Stimulated activated effector memory CD8-positive, alpha-beta T cell treated with anti-CD3 and anti-CD28 coated beads, Interleukin-12 subunit alpha, Interleukin-12 subunit beta, amount 100 ng/mL, for 72 hours (primary cell): Measurements from ENCODE around the gene TRMT11.

ENCODE experiments used
- ATAC-seq: fragments of 150-1000 bp; cut with Tn5 transposase; 2 replicates; pipeline ENCODE4 v1.10.0; 2021
- DNase-seq, 2 donors: peaks; one replicate each; pipeline ENCODE4 v3.0.0; 2021 to 2022; ENCODE audit warnings: low spot score in 2 of 2
- H3K27ac Mint-ChIP-seq: one replicate; pipeline ENCODE4 v1.8.0; 2022; ENCODE audit warnings: mild to moderate bottlenecking, mixed read lengths
- H3K36me3 Mint-ChIP-seq: one replicate; pipeline ENCODE4 v1.8.0; 2022; ENCODE audit warnings: mild to moderate bottlenecking, mixed read lengths
- H3K4me1 Mint-ChIP-seq: one replicate; pipeline ENCODE4 v1.8.0; 2022; ENCODE audit warnings: mixed read lengths
- H3K4me3 Mint-ChIP-seq: one replicate; pipeline ENCODE4 v1.8.0; 2022; ENCODE audit warnings: mild to moderate bottlenecking, mixed read lengths
- H3K9me3 Mint-ChIP-seq: one replicate; pipeline ENCODE4 v1.8.0; 2022; ENCODE audit warnings: mixed read lengths

The TRMT11 gene

DNA sequence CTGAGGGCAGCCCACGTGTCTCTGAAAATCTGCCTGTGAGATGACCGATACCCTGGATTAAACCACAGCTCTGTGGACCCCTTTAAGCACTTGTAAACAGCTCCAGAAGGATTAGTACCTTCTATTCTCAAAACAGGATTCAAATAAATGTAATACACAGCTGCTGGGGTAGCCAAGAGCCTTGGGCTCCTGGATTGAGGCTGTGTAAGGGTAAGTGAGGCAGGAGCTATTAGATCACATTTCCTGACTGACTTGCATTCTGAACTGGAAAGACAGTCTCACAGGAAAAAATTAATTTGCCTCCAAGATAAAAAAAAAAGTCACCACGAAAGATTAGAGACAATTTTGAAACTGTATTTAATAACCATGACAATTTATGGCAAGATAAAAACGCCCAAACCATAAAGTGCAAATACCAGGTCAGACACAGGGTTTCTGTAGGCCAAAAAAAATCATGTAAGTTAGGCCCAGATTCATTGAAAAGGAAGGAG lies 78.0 kb downstream of the TRMT11 start:
- Mint-ChIP-seq H3K36me3 (peaks cover 9% of the 10 kb centered on the region), H3K27ac (no peak overlapping the region), H3K4me1 (no peaks in the 10 kb centered on the region), H3K4me3 (no peak overlapping the region), H3K9me3 (no peaks in the 10 kb centered on the region)
- no peak for DNase-seq
- no peak for ATAC-seq

DNA sequence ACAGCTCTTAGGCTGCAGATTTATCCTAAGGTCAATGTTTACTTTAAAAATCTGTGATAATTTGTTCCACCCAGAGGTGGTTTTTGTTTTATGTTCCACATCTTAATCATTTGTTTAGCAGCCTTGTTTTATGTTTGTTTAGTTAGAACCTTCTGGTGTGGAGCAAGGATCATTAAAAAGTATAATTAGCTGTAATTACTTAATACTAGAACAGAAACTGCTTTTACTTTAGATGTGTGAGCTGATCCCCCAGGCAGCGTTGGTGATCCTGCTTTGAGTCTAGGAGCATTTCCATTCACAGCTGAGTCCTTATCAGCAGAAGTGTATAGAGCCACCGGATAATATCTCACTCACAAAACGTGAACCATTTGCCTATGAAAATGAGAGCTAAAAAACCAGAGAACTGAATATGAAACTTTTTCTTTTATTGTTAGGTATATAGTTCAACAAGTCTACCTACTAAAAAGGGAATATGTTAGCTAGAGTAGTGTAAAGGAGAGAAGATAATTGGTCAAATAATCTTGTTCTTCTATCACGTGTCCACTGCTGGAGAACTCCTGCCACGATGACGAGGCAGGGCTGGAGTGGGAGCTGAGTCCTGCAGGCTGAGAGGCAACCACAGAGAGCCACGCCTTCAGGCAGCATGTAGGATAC lies 78.5 kb downstream of the TRMT11 start:
- no peak for DNase-seq
- no peak overlapping the region for H3K27ac Mint-ChIP-seq
- H3K4me1 Mint-ChIP-seq, result no peaks in the 10 kb centered on the region
- no peak for ATAC-seq
- peaks cover 9% of the 10 kb centered on the region for H3K36me3 Mint-ChIP-seq
- no peak overlapping the region for H3K4me3 Mint-ChIP-seq
- no peaks in the 10 kb centered on the region for H3K9me3 Mint-ChIP-seq

DNA sequence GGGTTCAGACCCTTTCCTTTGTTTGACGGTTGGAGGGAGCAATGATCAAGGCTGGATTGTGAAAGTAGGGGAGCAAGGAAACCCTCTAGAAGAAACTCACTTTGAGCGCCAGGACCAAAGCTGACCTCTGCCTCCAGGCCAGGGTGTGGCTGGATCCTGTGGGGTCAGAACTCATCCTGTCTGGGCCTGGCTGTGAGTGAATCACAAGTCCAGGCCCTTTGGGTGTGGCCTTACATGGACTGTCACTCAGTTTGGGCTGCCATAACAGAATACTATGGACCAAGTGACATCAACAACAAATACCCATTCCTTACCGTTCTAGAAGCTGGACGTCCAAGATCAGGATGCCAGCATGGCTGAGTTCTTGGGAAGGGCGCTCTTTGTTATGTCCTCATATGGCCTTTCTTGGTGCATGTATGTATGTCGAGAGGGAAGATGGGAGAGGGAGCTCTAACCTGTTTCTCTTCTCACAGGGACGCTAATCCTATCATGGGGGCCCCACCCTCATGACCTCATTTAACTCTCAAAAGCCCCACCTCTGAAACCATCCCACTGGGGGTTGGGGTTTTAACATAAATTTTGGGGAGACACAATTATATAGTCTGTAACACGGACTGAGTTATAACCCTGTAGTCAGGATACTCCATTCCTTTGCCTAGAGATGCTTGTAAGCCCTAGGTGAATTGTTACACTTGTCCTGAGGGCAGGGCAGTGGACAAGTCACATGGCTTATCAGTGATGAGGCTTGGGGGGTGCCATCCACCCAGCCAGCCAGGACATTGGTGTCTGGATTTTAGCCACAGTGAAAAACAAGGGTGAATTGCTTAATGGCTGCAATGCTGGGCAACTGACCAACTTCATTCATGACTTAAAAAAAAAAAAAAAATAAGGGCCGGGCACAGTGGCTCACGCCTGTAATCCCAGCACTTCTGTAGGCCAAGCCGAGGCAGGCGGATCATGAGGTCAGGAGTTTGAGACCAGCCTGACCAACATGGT lies 80.0 kb downstream of the TRMT11 start:
- H3K27ac Mint-ChIP-seq, result no peak overlapping the region
- DNase-seq, result no peak
- ATAC-seq, result no peak
- no peak overlapping the region for H3K4me3 Mint-ChIP-seq
- no peaks in the 10 kb centered on the region for H3K9me3 Mint-ChIP-seq
- no peaks in the 10 kb centered on the region for H3K4me1 Mint-ChIP-seq
- H3K36me3 Mint-ChIP-seq, result no peaks in the 10 kb centered on the region

DNA sequence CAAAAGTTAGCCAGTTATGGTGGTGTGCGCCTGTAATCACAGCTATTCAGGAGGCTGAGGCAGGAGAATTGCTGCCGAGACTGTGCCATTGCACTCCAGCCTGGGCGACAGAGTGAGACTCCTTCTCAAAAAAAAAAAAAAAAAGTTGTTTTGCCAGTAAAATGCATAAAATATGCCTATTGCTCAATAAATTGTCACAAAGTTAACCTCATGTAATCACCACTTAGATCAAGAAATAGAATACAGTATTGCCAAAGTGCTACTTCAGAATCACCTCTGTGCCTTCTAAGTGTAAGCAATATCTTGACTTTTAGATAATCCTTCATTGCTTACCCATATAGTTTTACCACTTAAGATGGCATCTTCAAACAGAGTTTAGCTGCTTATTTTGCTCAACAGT lies 80.7 kb downstream of the TRMT11 start:
- H3K4me3 Mint-ChIP-seq, result no peak overlapping the region
- H3K9me3 Mint-ChIP-seq, result no peaks in the 10 kb centered on the region
- no peaks in the 10 kb centered on the region for H3K36me3 Mint-ChIP-seq
- no peak for ATAC-seq
- no peak for DNase-seq
- no peaks in the 10 kb centered on the region for H3K4me1 Mint-ChIP-seq
- no peak overlapping the region for H3K27ac Mint-ChIP-seq

DNA sequence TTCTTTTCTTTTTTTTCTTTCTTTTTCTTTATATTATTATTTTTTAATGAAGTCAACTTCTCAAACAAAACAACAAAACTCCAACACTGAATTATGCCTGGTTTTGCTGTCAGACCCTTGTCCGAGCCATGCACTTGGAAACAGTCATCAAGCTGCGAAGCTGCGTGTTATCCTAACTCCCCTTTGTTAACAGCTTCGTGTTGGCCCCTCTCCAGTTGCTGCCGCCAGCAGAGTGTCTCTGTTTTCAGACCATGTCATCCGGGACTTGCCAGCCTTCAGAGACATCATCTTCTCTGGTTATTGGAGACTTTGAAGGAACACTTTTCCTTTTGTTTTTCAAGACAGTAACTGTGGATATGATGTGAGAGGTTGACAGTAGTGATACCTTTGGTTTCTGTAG lies 83.1 kb downstream of the TRMT11 start:
- Mint-ChIP-seq H3K4me3 (no peak overlapping the region), H3K36me3 (no peaks in the 10 kb centered on the region), H3K4me1 (no peaks in the 10 kb centered on the region), H3K27ac (no peak overlapping the region), H3K9me3 (no peaks in the 10 kb centered on the region)
- no peak for ATAC-seq
- DNase-seq, result no peak

DNA sequence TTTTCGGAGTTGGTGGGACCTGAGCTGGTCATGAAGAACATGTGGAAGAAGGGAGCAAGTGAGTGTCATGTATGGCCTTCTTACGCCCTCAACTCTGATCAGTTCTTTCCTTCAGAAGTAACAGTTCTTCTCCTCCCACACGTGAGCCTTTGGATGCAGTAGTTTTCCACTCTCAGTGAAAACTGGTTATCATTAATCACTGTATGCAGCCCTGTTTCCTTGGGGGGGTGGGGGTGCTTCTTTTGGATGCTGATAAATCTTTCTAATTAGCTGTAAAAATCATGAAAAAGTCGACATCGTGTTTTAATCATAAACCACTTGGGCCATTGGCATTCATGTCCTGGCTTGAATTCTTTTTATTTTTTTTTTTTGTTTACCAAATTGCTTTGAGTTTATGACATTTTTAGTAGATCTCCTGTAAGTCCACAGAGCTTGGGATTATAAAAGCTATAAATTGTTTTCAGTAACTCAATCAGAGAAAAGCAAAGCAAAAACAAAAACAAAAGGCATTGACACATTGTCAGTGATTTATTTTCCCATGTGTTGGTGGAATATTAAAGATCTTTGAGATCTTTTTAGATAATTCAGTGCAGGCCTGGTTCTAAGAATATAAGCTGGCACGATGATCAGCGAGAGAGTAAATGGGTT lies 84.8 kb downstream of the TRMT11 start:
- Mint-ChIP-seq H3K9me3 (no peaks in the 10 kb centered on the region), H3K4me3 (no peak overlapping the region), H3K4me1 (no peaks in the 10 kb centered on the region), H3K36me3 (no peaks in the 10 kb centered on the region), H3K27ac (no peak overlapping the region)
- no peak for ATAC-seq
- no peak for DNase-seq

DNA sequence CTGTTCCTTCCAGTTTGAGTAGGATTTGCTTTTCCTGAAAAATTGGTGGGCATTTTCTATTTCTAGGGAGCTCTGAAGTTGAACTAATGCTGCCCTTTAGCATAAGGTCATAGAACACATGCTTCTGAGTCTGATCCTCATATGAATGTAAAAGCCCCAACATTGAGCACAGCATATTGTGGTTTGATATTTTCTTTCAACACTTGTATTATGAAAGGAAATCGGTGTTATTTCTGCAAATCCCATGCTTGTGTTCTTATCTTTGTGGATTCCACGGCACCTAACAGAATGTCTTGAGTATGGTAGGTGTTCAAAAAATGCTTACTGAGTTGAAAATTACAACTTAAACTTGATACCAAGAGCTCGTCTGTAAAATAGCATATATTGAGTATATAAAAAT lies 85.8 kb downstream of the TRMT11 start:
- no peak for DNase-seq
- no peak for ATAC-seq
- no peaks in the 10 kb centered on the region for H3K9me3 Mint-ChIP-seq
- H3K4me3 Mint-ChIP-seq, result no peak overlapping the region
- H3K27ac Mint-ChIP-seq, result no peak overlapping the region
- H3K4me1 Mint-ChIP-seq, result no peaks in the 10 kb centered on the region
- H3K36me3 Mint-ChIP-seq, result no peaks in the 10 kb centered on the region

DNA sequence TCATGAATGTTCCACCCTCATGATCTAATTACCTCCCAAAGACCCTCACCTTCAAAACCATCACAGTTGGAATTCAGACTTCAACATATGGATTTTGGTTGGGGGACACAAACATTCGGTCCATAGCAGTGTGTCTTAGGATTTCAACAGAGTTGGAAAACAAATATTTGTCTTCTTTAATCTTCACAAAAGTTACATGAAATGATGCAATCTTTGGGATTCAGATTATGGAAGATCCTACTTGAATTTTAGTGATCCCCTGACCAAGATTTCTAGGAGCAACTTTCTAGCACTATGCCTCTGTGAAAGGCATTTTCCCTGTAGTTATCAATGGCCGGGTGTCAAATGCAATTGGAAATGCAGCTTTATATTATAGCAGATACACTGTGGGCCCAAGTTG lies 86.5 kb downstream of the TRMT11 start:
- DNase-seq (no peak), ATAC-seq (no peak)
- Mint-ChIP-seq H3K36me3 (no peaks in the 10 kb centered on the region), H3K27ac (no peak overlapping the region), H3K4me1 (no peaks in the 10 kb centered on the region), H3K4me3 (no peak overlapping the region), H3K9me3 (no peaks in the 10 kb centered on the region)

DNA sequence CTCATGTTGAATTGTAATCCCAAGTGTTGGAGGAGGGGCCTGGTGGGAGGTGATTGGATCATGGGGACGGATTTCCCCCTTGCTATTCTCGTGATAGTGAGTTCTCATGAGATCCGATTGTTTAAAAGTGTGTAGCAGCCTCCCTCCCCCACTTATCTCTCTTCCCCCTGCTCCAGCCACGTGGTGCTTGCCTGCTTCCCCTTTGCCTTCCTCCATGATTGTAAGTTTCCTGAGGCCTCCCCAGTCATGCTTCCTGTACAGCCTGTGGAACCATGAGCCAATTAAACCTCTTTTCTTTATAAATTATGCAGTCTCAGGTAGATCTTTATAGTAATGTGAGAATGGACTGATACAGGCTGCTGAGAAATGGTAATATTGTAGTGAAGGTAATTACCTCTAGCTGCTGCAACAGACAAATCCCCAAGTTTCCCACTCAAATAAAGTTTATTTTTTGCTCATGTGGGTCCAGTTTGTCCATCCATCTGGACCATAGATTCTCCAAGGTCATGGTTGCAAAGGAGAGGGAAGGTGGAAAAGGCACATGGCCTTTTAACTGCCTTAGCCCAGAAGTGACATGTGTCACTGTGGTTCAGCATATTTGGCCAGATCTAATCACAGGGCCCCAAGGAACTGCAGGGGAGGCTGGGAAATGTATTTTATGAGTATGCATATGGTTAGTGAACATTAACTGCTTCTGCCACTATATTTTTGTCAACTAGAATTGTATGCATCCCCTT lies 89.2 kb downstream of the TRMT11 start:
- ATAC-seq, result no peak

DNA sequence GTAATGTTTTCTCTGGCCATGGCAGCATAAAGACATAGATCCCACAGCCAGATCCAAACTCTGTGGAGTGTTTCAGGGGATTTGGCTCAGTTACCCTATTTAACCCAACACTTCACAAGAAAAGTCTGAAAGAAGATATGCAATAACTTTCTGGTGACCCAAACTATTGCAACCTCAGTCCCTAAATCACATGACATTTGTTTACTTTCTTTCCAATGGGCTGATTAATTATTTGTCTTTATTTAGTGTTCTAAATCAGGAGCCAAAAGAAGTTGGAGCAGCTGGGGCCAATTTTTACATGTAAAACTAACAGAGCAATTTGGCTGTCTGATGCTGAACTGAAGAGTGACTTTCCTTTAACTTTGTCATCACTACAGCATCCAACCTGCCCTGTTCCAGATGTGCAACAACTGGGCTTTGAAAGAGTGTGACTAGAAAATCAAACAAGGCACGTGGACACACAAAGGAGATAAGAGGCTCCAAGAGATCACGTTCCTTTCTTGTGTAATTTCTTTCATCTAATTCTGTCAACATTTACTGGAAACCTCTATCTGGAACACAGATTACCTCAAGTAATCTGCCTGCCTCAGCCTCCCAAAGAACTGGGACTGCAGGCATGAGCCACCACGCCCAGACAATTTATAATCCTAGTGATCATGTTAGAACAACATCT lies 90.8 kb downstream of the TRMT11 start:
- H3K9me3 Mint-ChIP-seq, result no peaks in the 10 kb centered on the region
- no peak overlapping the region for H3K4me3 Mint-ChIP-seq
- no peaks in the 10 kb centered on the region for H3K4me1 Mint-ChIP-seq
- peaks cover 5% of the 10 kb centered on the region for H3K36me3 Mint-ChIP-seq
- H3K27ac Mint-ChIP-seq, result no peak overlapping the region
- DNase-seq, result no peak
- no peak for ATAC-seq

More for the DNA sequence above, 89.2 kb downstream of the TRMT11 start:
- peaks cover 5% of the 10 kb centered on the region for H3K36me3 Mint-ChIP-seq
- H3K9me3 Mint-ChIP-seq, result no peaks in the 10 kb centered on the region
- H3K4me1 Mint-ChIP-seq, result no peaks in the 10 kb centered on the region
- DNase-seq, result no peak
- no peak overlapping the region for H3K4me3 Mint-ChIP-seq
- H3K27ac Mint-ChIP-seq, result no peak overlapping the region

DNA sequence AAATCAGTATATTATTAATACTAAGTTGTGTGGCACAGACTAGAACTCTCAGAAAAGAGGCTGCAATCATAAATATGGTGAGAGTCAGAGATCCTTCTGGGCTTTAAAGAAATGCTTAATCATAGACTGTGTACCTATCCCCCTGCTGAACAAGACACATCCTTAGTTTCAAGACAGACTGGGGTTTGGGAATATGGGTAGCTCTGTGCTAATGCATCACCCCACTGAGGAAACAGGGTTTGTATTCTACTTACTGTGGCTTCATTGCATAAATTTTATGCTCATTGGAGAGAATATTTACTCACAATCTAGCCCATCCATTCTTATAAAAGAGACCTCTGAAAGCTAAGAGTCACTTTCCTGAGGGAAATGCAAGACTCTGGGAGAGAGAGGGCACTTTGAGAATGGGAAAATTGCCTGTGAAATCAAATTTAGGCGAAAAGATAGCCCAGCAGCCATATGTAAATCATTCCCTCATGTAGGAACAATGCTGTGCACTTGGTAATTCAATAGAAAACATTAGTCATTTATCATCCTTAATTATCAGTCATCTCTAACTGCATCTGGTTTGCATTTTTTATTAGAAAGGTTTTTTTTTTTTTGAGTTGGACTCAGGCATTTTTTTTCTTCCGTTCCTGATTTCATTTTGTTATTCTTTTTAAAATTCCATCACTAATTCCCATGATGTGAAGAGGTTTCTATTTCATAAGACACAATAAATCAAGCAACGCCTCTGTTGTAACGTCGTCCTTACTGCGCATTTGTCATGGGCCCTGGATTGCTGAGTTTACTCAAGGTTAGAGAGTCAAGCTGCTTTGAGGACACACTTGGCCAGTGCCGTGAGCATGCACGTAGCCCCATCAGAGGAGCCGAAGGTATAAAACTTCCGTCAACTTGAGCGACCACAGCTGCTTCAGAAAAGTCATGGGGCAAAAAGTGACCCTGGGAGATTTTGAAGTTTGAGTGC lies 91.8 kb downstream of the TRMT11 start:
- DNase-seq, result no peak
- Mint-ChIP-seq H3K9me3 (no peaks in the 10 kb centered on the region), H3K4me1 (no peaks in the 10 kb centered on the region), H3K4me3 (no peak overlapping the region), H3K27ac (no peak overlapping the region), H3K36me3 (peaks cover 5% of the 10 kb centered on the region)
- no peak for ATAC-seq

DNA sequence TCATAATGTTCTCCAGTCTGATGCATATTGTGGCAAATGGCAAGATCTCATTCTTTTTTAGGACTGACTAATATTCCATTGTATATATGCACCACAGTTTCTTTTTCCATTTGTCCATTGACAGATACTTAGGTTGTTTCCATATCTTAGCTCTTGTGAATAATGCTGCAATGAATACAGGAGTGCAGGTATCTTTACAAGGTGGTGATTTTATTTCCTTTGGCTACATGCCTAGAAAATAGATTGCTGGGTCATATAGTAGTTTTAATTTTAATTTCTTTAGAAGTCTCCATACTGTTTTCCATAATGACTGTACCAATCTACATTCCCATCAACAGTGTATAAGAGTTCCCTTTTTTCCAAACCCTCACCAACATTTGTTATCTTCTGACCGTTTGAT lies 97.5 kb downstream of the TRMT11 start:
- peaks cover 3% of the 10 kb centered on the region for H3K9me3 Mint-ChIP-seq
- no peaks in the 10 kb centered on the region for H3K4me1 Mint-ChIP-seq
- no peak for DNase-seq
- H3K4me3 Mint-ChIP-seq, result no peak overlapping the region
- no peak for ATAC-seq
- no peak overlapping the region for H3K27ac Mint-ChIP-seq
- H3K36me3 Mint-ChIP-seq, result no peaks in the 10 kb centered on the region

DNA sequence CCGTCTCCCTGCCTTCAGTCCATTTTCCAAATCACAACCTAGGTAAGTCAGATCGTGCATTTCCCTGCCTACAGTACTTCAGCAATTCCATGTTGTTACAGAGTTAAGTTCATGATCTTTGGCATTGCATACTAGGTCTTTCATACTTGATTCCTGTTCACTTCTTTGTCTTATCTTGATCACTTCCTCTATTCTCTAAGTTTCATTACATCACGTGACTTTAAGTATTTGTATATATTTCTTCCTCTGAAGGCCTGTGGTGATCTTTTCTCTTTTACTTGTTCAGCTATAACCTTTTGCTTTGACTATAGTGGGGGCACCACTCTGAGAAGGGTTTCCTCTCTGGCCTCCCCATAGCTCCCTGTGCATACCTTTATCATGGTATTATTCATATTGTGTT lies 100.2 kb downstream of the TRMT11 start:
- ATAC-seq (no peak), DNase-seq (no peak)
- H3K4me1 Mint-ChIP-seq, result no peaks in the 10 kb centered on the region
- H3K9me3 Mint-ChIP-seq, result peaks cover 3% of the 10 kb centered on the region
- H3K36me3 Mint-ChIP-seq, result no peaks in the 10 kb centered on the region
- no peak overlapping the region for H3K4me3 Mint-ChIP-seq
- H3K27ac Mint-ChIP-seq, result no peak overlapping the region
